Measurements from ENCODE around the gene HKDC1. TPM values are rescaled to one million over a fixed set of nuclear protein-coding genes. Genes with fewer than 3 reads are reported as not detected.
"Not testable (repeated sequence)": the region's sequence is repeated elsewhere in the genome, so short reads cannot be mapped to it uniquely, and the experiment has no call there.

HKDC1 gene
- total RNA-seq, 1 donor from 2014 or later = 2.5 TPM

- Histone ChIP-seq H3K4me3 (no peak overlapping the region), H3K27ac (no peak overlapping the region), H3K4me1 (no peaks in the 10 kb centered on the region), H3K27me3 (no peaks in the 10 kb centered on the region), H3K9me3 (no peaks in the 10 kb centered on the region), H3K36me3 (no peaks in the 10 kb centered on the region)
- intact Hi-C loops (cut with DNase I) = no loop called here
- DNase-seq (ENCODE audit: extremely low spot score in 2 of 2) = no peak
- no peak for TF ChIP-seq POLR2A (IDR thresholded peaks at IDR 0.05)
- no peak for TF ChIP-seq POLR2AphosphoS5 (IDR thresholded peaks at IDR 0.05; ENCODE audit: insufficient read depth in 1 of 2, low read depth in 1 of 2)
- TF ChIP-seq CTCF (IDR thresholded peaks at IDR 0.05) = no peak
Measured at GRCh38 chr10:69307434-69307833, 87.3 kb downstream of the HKDC1 start.

- intact Hi-C loops (cut with DNase I); H3K27me3 ChIP-seq; H3K4me1 ChIP-seq; H3K4me3 ChIP-seq; H3K36me3 ChIP-seq; DNase-seq (ENCODE audit: extremely low spot score in 2 of 2); H3K27ac ChIP-seq; H3K9me3 ChIP-seq: not testable (repeated sequence)
Measured at GRCh38 chr10:69308304-69308703, 88.2 kb downstream of the HKDC1 start.

GRCh38 chr10:69311309-69311708 lies 91.2 kb downstream of the HKDC1 start:
- intact Hi-C loops (cut with DNase I) = no loop called here

GRCh38 chr10:69312528-69312927 lies 92.4 kb downstream of the HKDC1 start:
- no peak for DNase-seq (ENCODE audit: extremely low spot score in 2 of 2)
- H3K4me1 ChIP-seq = peaks cover 7% of the 10 kb centered on the region
- intact Hi-C loops (cut with DNase I) = no loop called here
- no peak overlapping the region for H3K27ac ChIP-seq
- H3K36me3 ChIP-seq = no peaks in the 10 kb centered on the region
- no peak overlapping the region for H3K4me3 ChIP-seq
- TF ChIP-seq CTCF (IDR thresholded peaks at IDR 0.05) (no peak), POLR2A (IDR thresholded peaks at IDR 0.05) (no peak), POLR2AphosphoS5 (IDR thresholded peaks at IDR 0.05; ENCODE audit: insufficient read depth in 1 of 2, low read depth in 1 of 2) (no peak)
- no peaks in the 10 kb centered on the region for H3K27me3 ChIP-seq
- H3K9me3 ChIP-seq = no peaks in the 10 kb centered on the region

More at GRCh38 chr10:69311309-69311708, 91.2 kb downstream of the HKDC1 start:
- no peaks in the 10 kb centered on the region for H3K9me3 ChIP-seq
- no peak for DNase-seq (ENCODE audit: extremely low spot score in 2 of 2)
- no peaks in the 10 kb centered on the region for H3K27me3 ChIP-seq
- no peak overlapping the region for H3K4me3 ChIP-seq
- no peak overlapping the region for H3K27ac ChIP-seq
- TF ChIP-seq POLR2AphosphoS5 (IDR thresholded peaks at IDR 0.05; ENCODE audit: insufficient read depth in 1 of 2, low read depth in 1 of 2) (no peak), CTCF (IDR thresholded peaks at IDR 0.05) (no peak), POLR2A (IDR thresholded peaks at IDR 0.05) (no peak)
- H3K4me1 ChIP-seq = no peaks in the 10 kb centered on the region
- H3K36me3 ChIP-seq = no peaks in the 10 kb centered on the region

GRCh38 chr10:69315100-69315542 lies 95.0 kb downstream of the HKDC1 start:
- TF ChIP-seq CTCF (IDR thresholded peaks at IDR 0.05) (no peak), POLR2A (IDR thresholded peaks at IDR 0.05) (no peak), POLR2AphosphoS5 (IDR thresholded peaks at IDR 0.05; ENCODE audit: insufficient read depth in 1 of 2, low read depth in 1 of 2) (no peak)
- H3K4me3 ChIP-seq = no peak overlapping the region

More at GRCh38 chr10:69315100-69315542, 95.0 kb downstream of the HKDC1 start:
- no peak for DNase-seq (ENCODE audit: extremely low spot score in 2 of 2)
- H3K27me3 ChIP-seq = no peaks in the 10 kb centered on the region
- intact Hi-C loops (cut with DNase I) = loop anchor here (5.0 kb wide), 1 partner anchor 62 kb away; no protein-coding TSS in a partner anchor
- no peak overlapping the region for H3K27ac ChIP-seq
- H3K36me3 ChIP-seq = no peaks in the 10 kb centered on the region
- no peaks in the 10 kb centered on the region for H3K9me3 ChIP-seq
- peaks cover 18% of the 10 kb centered on the region for H3K4me1 ChIP-seq

Measured in vagina (tissue), 2 donors.